H9 (cell line): ENCODE measurements around the gene NSMF. TPM values are rescaled to one million over a fixed set of nuclear protein-coding genes. Genes with fewer than 3 reads are reported as not detected.

ENCODE experiments used
- DNase-seq: peaks from one replicate; pipeline ENCODE4 v3.0.0-alpha.2; 2017
- H2AFZ ChIP-seq: one replicate; pipeline ENCODE4 v1.6.1; 2013; ENCODE audit warnings: mild to moderate bottlenecking, low read length, control low read depth, moderate library complexity
- H2AK5ac ChIP-seq: 2 replicates; pipeline ENCODE4 v1.6.1; 2013; ENCODE audit warnings: low read length, control low read depth, mixed read lengths; ENCODE audit not compliant: insufficient read length
- H2BK120ac ChIP-seq: one replicate; pipeline ENCODE4 v1.6.1; 2013; ENCODE audit warnings: low read depth, mild to moderate bottlenecking, low read length, control low read depth, inconsistent platforms; ENCODE audit not compliant: poor library complexity, severe bottlenecking
- H2BK12ac ChIP-seq: 2 replicates; pipeline ENCODE4 v1.6.1; 2013; ENCODE audit warnings: low read length, control low read depth, mixed read lengths, low read depth; ENCODE audit not compliant: insufficient read length
- H2BK15ac ChIP-seq: 2 replicates; pipeline ENCODE4 v1.6.1; 2013; ENCODE audit warnings: low read depth, low read length, control low read depth
- H2BK20ac ChIP-seq: one replicate; pipeline ENCODE4 v1.6.1; 2013; ENCODE audit warnings: low read depth, mild to moderate bottlenecking, low read length, control low read depth, inconsistent platforms; ENCODE audit not compliant: poor library complexity, severe bottlenecking
- H2BK5ac ChIP-seq: 2 replicates; pipeline ENCODE4 v1.6.1; 2013; ENCODE audit warnings: low read length, control low read depth, mixed read lengths; ENCODE audit not compliant: insufficient read length
- H3K14ac ChIP-seq: 2 replicates; pipeline ENCODE4 v1.6.1; 2013; ENCODE audit warnings: low read length, control low read depth; ENCODE audit not compliant: insufficient read depth
- H3K18ac ChIP-seq: 2 replicates; pipeline ENCODE4 v1.6.1; 2013; ENCODE audit warnings: low read depth, mild to moderate bottlenecking, mixed read lengths, low read length, control low read depth; ENCODE audit not compliant: insufficient read length
- H3K23ac ChIP-seq: 2 replicates; pipeline ENCODE4 v1.6.1; 2013; ENCODE audit warnings: low read length, control low read depth, mixed read lengths, low read depth; ENCODE audit not compliant: insufficient read length
- H3K23me2 ChIP-seq: 2 replicates; pipeline ENCODE4 v1.6.1; 2013; ENCODE audit warnings: low read depth, mild to moderate bottlenecking, mixed read lengths, low read length, control low read depth; ENCODE audit not compliant: insufficient read length, poor library complexity, severe bottlenecking
- H3K27ac ChIP-seq: 2 replicates; pipeline ENCODE4 v1.5.1; 2013; ENCODE audit warnings: low read length, control low read depth, mixed read lengths, low read depth; ENCODE audit not compliant: insufficient read length
- H3K27me3 ChIP-seq: 2 replicates; pipeline ENCODE4 v1.6.1; 2013; ENCODE audit warnings: low read length, control low read depth, inconsistent platforms; ENCODE audit not compliant: insufficient read depth
- H3K4ac ChIP-seq: 2 replicates; pipeline ENCODE4 v1.6.1; 2013; ENCODE audit warnings: low read depth, mild to moderate bottlenecking, control low read depth, inconsistent platforms, low read length, moderate library complexity
- H3K4me1 ChIP-seq: 2 replicates; pipeline ENCODE4 v1.6.1; 2013; ENCODE audit warnings: low read length, control low read depth, inconsistent platforms; ENCODE audit not compliant: insufficient read depth
- H3K4me2 ChIP-seq: 2 replicates; pipeline ENCODE4 v1.6.1; 2013; ENCODE audit warnings: low read length, control low read depth, mixed read lengths; ENCODE audit not compliant: insufficient read length, insufficient read depth
- H3K56ac ChIP-seq: 2 replicates; pipeline ENCODE4 v1.6.1; 2013; ENCODE audit warnings: low read depth, mild to moderate bottlenecking, mixed read lengths, low read length, control low read depth; ENCODE audit not compliant: insufficient read length
- H3K79me1 ChIP-seq: 2 replicates; pipeline ENCODE4 v1.6.1; 2013; ENCODE audit warnings: low read depth, mild to moderate bottlenecking, moderate library complexity, low read length, control low read depth, inconsistent platforms; ENCODE audit not compliant: insufficient read depth, poor library complexity, severe bottlenecking
- H3K79me2 ChIP-seq: 2 replicates; pipeline ENCODE4 v1.6.1; 2013; ENCODE audit warnings: low read length, control low read depth, inconsistent platforms; ENCODE audit not compliant: insufficient read depth
- H3K9ac ChIP-seq: 2 replicates; pipeline ENCODE4 v1.6.1; 2013; ENCODE audit warnings: low read length, control low read depth, mixed read lengths; ENCODE audit not compliant: insufficient read length; ENCODE audit errors: extremely low read depth
- H3K9me3 ChIP-seq: one replicate; pipeline ENCODE4 v1.6.1; 2013; ENCODE audit warnings: low read depth, low read length, inconsistent platforms; ENCODE audit not compliant: control insufficient read depth
- H3T11ph ChIP-seq: one replicate; pipeline ENCODE4 v1.6.1; 2013; ENCODE audit warnings: mild to moderate bottlenecking, low read length, control low read depth, inconsistent platforms
- H4K20me1 ChIP-seq: one replicate; pipeline ENCODE4 v1.6.1; 2013; ENCODE audit not compliant: control insufficient read depth, insufficient read length, insufficient read depth
- H4K5ac ChIP-seq: 2 replicates; pipeline ENCODE4 v1.6.1; 2013; ENCODE audit warnings: low read depth, mild to moderate bottlenecking, mixed read lengths, low read length, control low read depth; ENCODE audit not compliant: insufficient read length
- H4K8ac ChIP-seq: replicated peaks from 2 replicates; pipeline ENCODE4 v1.6.1; 2013; ENCODE audit warnings: low read length, control low read depth, mixed read lengths, low read depth; ENCODE audit not compliant: insufficient read length
- H4K91ac ChIP-seq: 2 replicates; pipeline ENCODE4 v1.6.1; 2013; ENCODE audit warnings: low read depth, mild to moderate bottlenecking, moderate library complexity, mixed read lengths, low read length, control low read depth; ENCODE audit not compliant: insufficient read length
- H3K27ac Mint-ChIP-seq, 3 experiments: 2 replicates in 2 of 3; 3 replicates in 1 of 3; pipeline ENCODE4 v1.8.0; 2020 to 2021; ENCODE audit warnings: mixed read lengths in 3 of 3, mild to moderate bottlenecking in 1 of 3, moderate library complexity in 1 of 3
- H3K27me3 Mint-ChIP-seq: 2 replicates; pipeline ENCODE4 v1.8.0; 2021; ENCODE audit warnings: low read depth, mild to moderate bottlenecking, moderate library complexity, mixed read lengths
- H3K36me3 Mint-ChIP-seq, 3 experiments: 2 replicates in 2 of 3; 3 replicates in 1 of 3; pipeline ENCODE4 v1.8.0; 2020 to 2021; ENCODE audit warnings: low read depth in 3 of 3, mixed read lengths in 3 of 3; ENCODE audit not compliant: insufficient read depth in 1 of 3
- H3K4me1 Mint-ChIP-seq, 2 experiments: 2 replicates each; pipeline ENCODE4 v1.8.0; 2020; ENCODE audit warnings: mixed read lengths in 2 of 2
- H3K4me3 Mint-ChIP-seq, 2 experiments: 2 replicates in 1 of 2; 3 replicates in 1 of 2; pipeline ENCODE4 v1.8.0; 2020 to 2021; ENCODE audit warnings: mild to moderate bottlenecking in 2 of 2, mixed read lengths in 2 of 2, moderate library complexity in 1 of 2
- H3K9me3 Mint-ChIP-seq, 2 experiments: 2 replicates in 1 of 2; 3 replicates in 1 of 2; pipeline ENCODE4 v1.8.0; 2020; ENCODE audit warnings: mild to moderate bottlenecking in 2 of 2, mixed read lengths in 2 of 2, moderate library complexity in 1 of 2
- WGBS: extraction: QIAGEN DNeasy Blood & Tissue Kit; methylation state at CpG from one replicate; pipeline ENCODE4 v1.1.7; 2013; ENCODE audit warnings: missing lambda C conversion rate, low lambda C conversion rate, mixed read lengths; ENCODE audit not compliant: insufficient read length; ENCODE audit errors: extremely low coverage; 5-methylcytosine and 5-hydroxymethylcytosine counted together
- total RNA-seq: library from RNA; stranded (reverse); gene quantifications from 2 replicates; pipeline ENCODE4 v1.2.1, GENCODE V29; 2021
- TF ChIP-seq, protein P1 (sequence below): fragments of 200-600 bp; sonication (generic); conservative IDR thresholded peaks from 3 replicates; pipeline ENCODE4 v1.8.0; 2021; ENCODE audit warnings: antibody characterized with exemption, mild to moderate bottlenecking

The NSMF gene
- total RNA-seq, 1 experiment from 2014 or later: 46.3 TPM

DNA sequence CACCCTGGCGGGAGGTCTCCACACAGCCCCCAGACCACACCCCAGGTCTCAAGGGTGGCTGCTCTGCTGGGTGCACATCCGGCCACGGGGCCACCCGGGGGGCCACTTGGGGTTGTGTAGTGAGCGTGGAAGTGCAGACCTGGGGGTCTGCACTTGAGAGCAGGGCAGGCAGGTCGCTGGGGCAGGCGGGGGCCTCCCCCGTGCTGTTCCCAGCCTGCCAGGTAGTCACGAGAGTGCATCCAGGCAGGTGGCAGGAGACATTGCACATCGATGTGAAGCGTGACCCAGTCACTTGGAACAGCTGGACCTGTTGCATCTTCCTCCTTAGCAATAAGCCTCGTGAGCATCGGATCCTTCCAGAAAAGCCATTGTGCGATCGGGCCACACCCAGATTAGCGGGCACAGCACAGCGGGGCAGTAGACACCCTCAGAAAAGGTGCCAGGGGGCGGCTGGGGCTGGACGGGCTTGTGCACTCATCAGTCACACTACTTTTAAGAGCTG, 13.2 kb downstream of the NSMF start:
- Histone ChIP-seq H3K27me3 (no peaks in the 10 kb centered on the region), H4K8ac (no peak overlapping the region), H3K4me2 (no peak overlapping the region), H3K18ac (no peak overlapping the region), H3K9me3 (no peaks in the 10 kb centered on the region), H4K91ac (no peak overlapping the region), H2BK12ac (no peak overlapping the region), H2AFZ (no peak overlapping the region), H3K79me1 (no peaks in the 10 kb centered on the region), H3K9ac (no peak overlapping the region), H2BK15ac (no peak overlapping the region), H2BK5ac (no peak overlapping the region), H3K23me2 (no peaks in the 10 kb centered on the region), H2BK120ac (no peak overlapping the region), H3K4me1 (no peaks in the 10 kb centered on the region), H3K79me2 (no peaks in the 10 kb centered on the region), H3K23ac (no peak overlapping the region), H3K56ac (no peak overlapping the region), H3T11ph (no peak overlapping the region), H3K27ac (no peak overlapping the region), H4K20me1 (peaks cover 3% of the 10 kb centered on the region), H3K4ac (no peak overlapping the region), H2AK5ac (no peak overlapping the region), H3K14ac (no peak overlapping the region), H2BK20ac (no peak overlapping the region), H4K5ac (no peak overlapping the region)
- DNase-seq: no peak
- Mint-ChIP-seq H3K9me3 (0 out of 5 replicates have a peak, but pooled peaks cover 0 to 1% of the 10 kb centered on the region in 2 experiments), H3K27me3 (peaks cover 20% of the 10 kb centered on the region), H3K27ac (no peak overlapping the region), H3K36me3 (peaks cover 0 to 7% (median 0%) of the 10 kb centered on the region in 3 experiments; a peak in 4 of 7 replicates), H3K4me3 (no peak overlapping the region), H3K4me1 (peaks cover 7 to 12% of the 10 kb centered on the region in 2 experiments)
- no CpG with 5 or more reads among the region's 19 CpGs for WGBS
- TF ChIP-seq, protein P1, sequence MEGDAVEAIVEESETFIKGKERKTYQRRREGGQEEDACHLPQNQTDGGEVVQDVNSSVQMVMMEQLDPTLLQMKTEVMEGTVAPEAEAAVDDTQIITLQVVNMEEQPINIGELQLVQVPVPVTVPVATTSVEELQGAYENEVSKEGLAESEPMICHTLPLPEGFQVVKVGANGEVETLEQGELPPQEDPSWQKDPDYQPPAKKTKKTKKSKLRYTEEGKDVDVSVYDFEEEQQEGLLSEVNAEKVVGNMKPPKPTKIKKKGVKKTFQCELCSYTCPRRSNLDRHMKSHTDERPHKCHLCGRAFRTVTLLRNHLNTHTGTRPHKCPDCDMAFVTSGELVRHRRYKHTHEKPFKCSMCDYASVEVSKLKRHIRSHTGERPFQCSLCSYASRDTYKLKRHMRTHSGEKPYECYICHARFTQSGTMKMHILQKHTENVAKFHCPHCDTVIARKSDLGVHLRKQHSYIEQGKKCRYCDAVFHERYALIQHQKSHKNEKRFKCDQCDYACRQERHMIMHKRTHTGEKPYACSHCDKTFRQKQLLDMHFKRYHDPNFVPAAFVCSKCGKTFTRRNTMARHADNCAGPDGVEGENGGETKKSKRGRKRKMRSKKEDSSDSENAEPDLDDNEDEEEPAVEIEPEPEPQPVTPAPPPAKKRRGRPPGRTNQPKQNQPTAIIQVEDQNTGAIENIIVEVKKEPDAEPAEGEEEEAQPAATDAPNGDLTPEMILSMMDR: no peak
